Measurements from ENCODE around the gene EEFSEC. TPM values are rescaled to one million over a fixed set of nuclear protein-coding genes. Genes with fewer than 3 reads are reported as not detected.

Gene EEFSEC
- total RNA-seq, 1 experiment from 2014 or later: 9.5 TPM

GRCh38 chr3:128353991-128354687 is 200.9 kb downstream of the EEFSEC start:
- WGBS (ENCODE audit: extremely low coverage, insufficient read length, low lambda C conversion rate): no CpG with 5 or more reads among the region's 10 CpGs
- H3K27ac Mint-ChIP-seq: peak overlapping the region in 2 of 3 experiments; percentile 61 to 82; a peak in 2 of 7 replicates
- Histone ChIP-seq H2BK5ac (ENCODE audit: insufficient read length, low read length) (no peak overlapping the region), H3K79me2 (ENCODE audit: insufficient read depth, low read length) (no peaks in the 10 kb centered on the region), H3K9ac (ENCODE audit: extremely low read depth, insufficient read length, low read length) (no peak overlapping the region), H4K5ac (ENCODE audit: insufficient read length, low read depth, low read length) (no peak overlapping the region), H2AFZ (ENCODE audit: low read length) (no peak overlapping the region), H2BK120ac (ENCODE audit: low read depth, low read length, poor library complexity, severe bottlenecking) (no peak overlapping the region), H4K20me1 (ENCODE audit: control insufficient read depth, insufficient read depth, insufficient read length) (no peaks in the 10 kb centered on the region), H3K18ac (ENCODE audit: insufficient read length, low read depth, low read length) (no peak overlapping the region), H2BK12ac (ENCODE audit: insufficient read length, low read depth, low read length) (no peak overlapping the region), H3K23me2 (ENCODE audit: insufficient read length, low read depth, low read length, poor library complexity, severe bottlenecking) (no peaks in the 10 kb centered on the region), H3K27ac (ENCODE audit: insufficient read length, low read depth, low read length) (no peak overlapping the region), H3K23ac (ENCODE audit: insufficient read length, low read depth, low read length) (no peak overlapping the region), H3K79me1 (ENCODE audit: insufficient read depth, low read depth, low read length, poor library complexity, severe bottlenecking) (no peaks in the 10 kb centered on the region), H2BK20ac (ENCODE audit: low read depth, low read length, poor library complexity, severe bottlenecking) (no peak overlapping the region), H2AK5ac (ENCODE audit: insufficient read length, low read length) (no peak overlapping the region), H4K8ac (replicated peaks; ENCODE audit: insufficient read length, low read depth, low read length) (no peak overlapping the region), H3K4me1 (ENCODE audit: insufficient read depth, low read length) (no peaks in the 10 kb centered on the region; the same call in 1 of the 2 replicates), H3K9me3 (ENCODE audit: control insufficient read depth, low read depth, low read length) (no peaks in the 10 kb centered on the region), H3K56ac (ENCODE audit: insufficient read length, low read depth, low read length) (no peak overlapping the region), H3K27me3 (ENCODE audit: insufficient read depth, low read length) (no peaks in the 10 kb centered on the region), H3T11ph (ENCODE audit: low read length) (no peak overlapping the region), H4K91ac (ENCODE audit: insufficient read length, low read depth, low read length) (no peak overlapping the region), H3K14ac (ENCODE audit: insufficient read depth, low read length) (no peak overlapping the region), H2BK15ac (ENCODE audit: low read depth, low read length) (no peak overlapping the region), H3K4ac (ENCODE audit: low read depth, low read length) (no peak overlapping the region), H3K4me2 (ENCODE audit: insufficient read depth, insufficient read length, low read length) (no peak overlapping the region)
- TF ChIP-seq CTCF (conservative IDR thresholded peaks at IDR 0.05): no peak
- H3K27me3 Mint-ChIP-seq (ENCODE audit: low read depth): no peaks in the 10 kb centered on the region
- no peaks in the 10 kb centered on the region for H3K9me3 Mint-ChIP-seq
- no peak for DNase-seq
- peaks cover 0 to 8% (median 3%) of the 10 kb centered on the region in 3 experiments; a peak in 3 of 7 replicates for H3K36me3 Mint-ChIP-seq (ENCODE audit: insufficient read depth in 1 of 3, low read depth in 3 of 3)
- peaks cover 4 to 7% of the 10 kb centered on the region in 2 experiments for H3K4me1 Mint-ChIP-seq
- no peak overlapping the region for H3K4me3 Mint-ChIP-seq
